ENCODE measurements around the gene STAG1. TPM values are rescaled to one million over a fixed set of nuclear protein-coding genes. Genes with fewer than 3 reads are reported as not detected.

The STAG1 gene
- total RNA-seq, 1 experiment from 2014 or later, result 34.6 TPM

GRCh38 chr3:136703429-136703828 lies 48.7 kb downstream of the STAG1 start:
- WGBS (ENCODE audit: extremely low coverage, insufficient read length, low lambda C conversion rate), result no CpG with 5 or more reads among the region's 4 CpGs
- no peaks in the 10 kb centered on the region for H3K27me3 Mint-ChIP-seq (ENCODE audit: low read depth)
- no peak overlapping the region for H3K4me2 ChIP-seq (ENCODE audit: insufficient read depth, insufficient read length, low read length)
- H3K27me3 ChIP-seq (ENCODE audit: insufficient read depth, low read length), result no peaks in the 10 kb centered on the region
- H3K79me1 ChIP-seq (ENCODE audit: insufficient read depth, low read depth, low read length, poor library complexity, severe bottlenecking), result no peaks in the 10 kb centered on the region
- no peak overlapping the region for H3K56ac ChIP-seq (ENCODE audit: insufficient read length, low read depth, low read length)
- H4K5ac ChIP-seq (ENCODE audit: insufficient read length, low read depth, low read length), result no peak overlapping the region
- no peak for DNase-seq
- no peak for TF ChIP-seq CTCF (conservative IDR thresholded peaks at IDR 0.05)
- H2BK15ac ChIP-seq (ENCODE audit: low read depth, low read length), result no peak overlapping the region
- H3K9me3 Mint-ChIP-seq, result no peaks in the 10 kb centered on the region
- no peaks in the 10 kb centered on the region for H3K4me1 ChIP-seq (ENCODE audit: insufficient read depth, low read length)
- H3K9me3 ChIP-seq (ENCODE audit: control insufficient read depth, low read depth, low read length), result no peaks in the 10 kb centered on the region
- H3K36me3 Mint-ChIP-seq (ENCODE audit: insufficient read depth in 1 of 3, low read depth in 3 of 3), result peaks cover 0 to 5% (median 0%) of the 10 kb centered on the region in 3 experiments; a peak in 2 of 7 replicates
- no peak overlapping the region for H2BK20ac ChIP-seq (ENCODE audit: low read depth, low read length, poor library complexity, severe bottlenecking)
- H3K4me1 Mint-ChIP-seq, result peaks cover 17 to 20% of the 10 kb centered on the region in 2 experiments
- no peak overlapping the region for H3K27ac Mint-ChIP-seq
- H2AFZ ChIP-seq (ENCODE audit: low read length), result no peak overlapping the region
- no peak overlapping the region for H2AK5ac ChIP-seq (ENCODE audit: insufficient read length, low read length)
- no peak overlapping the region for H2BK5ac ChIP-seq (ENCODE audit: insufficient read length, low read length)
- no peak overlapping the region for H3K9ac ChIP-seq (ENCODE audit: extremely low read depth, insufficient read length, low read length)
- H2BK12ac ChIP-seq (ENCODE audit: insufficient read length, low read depth, low read length), result no peak overlapping the region
- no peak overlapping the region for H3K14ac ChIP-seq (ENCODE audit: insufficient read depth, low read length)
- no peak overlapping the region for H3T11ph ChIP-seq (ENCODE audit: low read length)
- H4K91ac ChIP-seq (ENCODE audit: insufficient read length, low read depth, low read length), result no peak overlapping the region
- no peak overlapping the region for H3K4me3 Mint-ChIP-seq
- H3K23ac ChIP-seq (ENCODE audit: insufficient read length, low read depth, low read length), result no peak overlapping the region
- no peak overlapping the region for H3K27ac ChIP-seq (ENCODE audit: insufficient read length, low read depth, low read length)
- H3K18ac ChIP-seq (ENCODE audit: insufficient read length, low read depth, low read length), result no peak overlapping the region
- no peaks in the 10 kb centered on the region for H4K20me1 ChIP-seq (ENCODE audit: control insufficient read depth, insufficient read depth, insufficient read length)
- no peak overlapping the region for H2BK120ac ChIP-seq (ENCODE audit: low read depth, low read length, poor library complexity, severe bottlenecking)
- no peak overlapping the region for H4K8ac ChIP-seq (replicated peaks; ENCODE audit: insufficient read length, low read depth, low read length)
- peaks cover 8% of the 10 kb centered on the region; the same call in 1 of the 2 replicates for H3K79me2 ChIP-seq (ENCODE audit: insufficient read depth, low read length)
- no peaks in the 10 kb centered on the region for H3K23me2 ChIP-seq (ENCODE audit: insufficient read length, low read depth, low read length, poor library complexity, severe bottlenecking)
- H3K4ac ChIP-seq (ENCODE audit: low read depth, low read length), result no peak overlapping the region

All from H9 (cell line).